ENCODE data around the gene DSTN. TPM values are rescaled to one million over a fixed set of nuclear protein-coding genes. Genes with fewer than 3 reads are reported as not detected.
"Not testable (repeated sequence)": the region's sequence is repeated elsewhere in the genome, so short reads cannot be mapped to it uniquely, and the experiment has no call there.

The DSTN gene
- total RNA-seq, 1 experiment from 2014 or later, result 110 TPM

DNA sequence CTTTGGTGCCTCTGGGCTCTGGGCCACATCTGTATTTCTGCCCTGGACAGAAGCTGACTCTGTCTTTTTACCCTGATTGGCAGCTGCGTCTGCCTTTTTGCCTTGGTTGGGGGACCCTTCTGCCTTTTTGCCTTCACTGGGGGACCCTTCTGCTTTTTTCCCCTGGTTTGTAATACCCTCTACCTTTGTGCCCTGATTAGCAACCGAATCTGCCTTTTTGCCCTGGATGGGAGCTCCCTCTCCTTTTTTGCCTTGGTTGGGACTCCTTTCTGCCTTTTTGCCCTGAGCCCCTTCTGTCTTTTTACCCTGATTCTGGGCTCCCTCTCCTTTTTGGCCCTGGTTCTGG is 88.7 kb downstream of the DSTN start:
- no TSS peak for BruUV-seq (replicated peaks)
- intact Hi-C loops (cut with micrococcal nuclease; ENCODE audit: unreplicated experiment), result loop anchor here (10.0 kb wide), 1 partner anchor 246 kb away; no protein-coding TSS in a partner anchor
- Mint-ChIP-seq H3K36me3 (ENCODE audit: insufficient read depth, unreplicated experiment) (peaks cover 15% of the 10 kb centered on the region), H3K27ac (ENCODE audit: unreplicated experiment) (no peak overlapping the region), H3K27me3 (ENCODE audit: unreplicated experiment) (no peaks in the 10 kb centered on the region), H3K4me1 (ENCODE audit: low read depth, unreplicated experiment) (no peaks in the 10 kb centered on the region), H3K9me3 (ENCODE audit: low read depth, unreplicated experiment) (no peaks in the 10 kb centered on the region), H3K4me3 (ENCODE audit: low read depth, unreplicated experiment) (no peak overlapping the region)
- DNase-seq, result no peak
- CTCF ChIA-PET, result no interaction called here
- TF ChIP-seq, protein P1, sequence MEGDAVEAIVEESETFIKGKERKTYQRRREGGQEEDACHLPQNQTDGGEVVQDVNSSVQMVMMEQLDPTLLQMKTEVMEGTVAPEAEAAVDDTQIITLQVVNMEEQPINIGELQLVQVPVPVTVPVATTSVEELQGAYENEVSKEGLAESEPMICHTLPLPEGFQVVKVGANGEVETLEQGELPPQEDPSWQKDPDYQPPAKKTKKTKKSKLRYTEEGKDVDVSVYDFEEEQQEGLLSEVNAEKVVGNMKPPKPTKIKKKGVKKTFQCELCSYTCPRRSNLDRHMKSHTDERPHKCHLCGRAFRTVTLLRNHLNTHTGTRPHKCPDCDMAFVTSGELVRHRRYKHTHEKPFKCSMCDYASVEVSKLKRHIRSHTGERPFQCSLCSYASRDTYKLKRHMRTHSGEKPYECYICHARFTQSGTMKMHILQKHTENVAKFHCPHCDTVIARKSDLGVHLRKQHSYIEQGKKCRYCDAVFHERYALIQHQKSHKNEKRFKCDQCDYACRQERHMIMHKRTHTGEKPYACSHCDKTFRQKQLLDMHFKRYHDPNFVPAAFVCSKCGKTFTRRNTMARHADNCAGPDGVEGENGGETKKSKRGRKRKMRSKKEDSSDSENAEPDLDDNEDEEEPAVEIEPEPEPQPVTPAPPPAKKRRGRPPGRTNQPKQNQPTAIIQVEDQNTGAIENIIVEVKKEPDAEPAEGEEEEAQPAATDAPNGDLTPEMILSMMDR (IDR thresholded peaks at IDR 0.05; ENCODE audit: unreplicated experiment), result no peak

DNA sequence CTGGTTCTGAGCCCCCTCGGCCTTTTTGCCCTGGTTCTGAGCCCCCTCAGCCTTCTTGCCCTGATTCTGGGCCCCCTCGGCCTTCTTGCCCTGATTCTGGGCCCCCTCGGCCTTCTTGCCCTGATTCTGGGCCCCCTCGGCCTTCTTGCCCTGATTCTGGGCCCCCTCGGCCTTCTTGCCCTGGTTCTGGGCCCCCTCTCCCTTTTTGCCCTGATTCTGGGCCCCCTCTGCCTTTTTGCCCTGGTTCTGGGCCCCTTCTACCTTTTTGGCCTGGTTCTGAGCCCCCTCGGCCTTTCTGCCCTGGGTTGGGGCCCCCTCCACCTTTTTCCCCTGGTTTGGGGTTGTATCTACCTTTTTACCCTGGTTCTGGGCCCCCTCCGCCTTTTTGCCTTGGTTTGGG is 89.5 kb downstream of the DSTN start:
- H3K4me3 Mint-ChIP-seq (ENCODE audit: low read depth, unreplicated experiment); CTCF ChIA-PET; BruUV-seq (replicated peaks); H3K27me3 Mint-ChIP-seq (ENCODE audit: unreplicated experiment); H3K27ac Mint-ChIP-seq (ENCODE audit: unreplicated experiment); H3K9me3 Mint-ChIP-seq (ENCODE audit: low read depth, unreplicated experiment); DNase-seq; H3K4me1 Mint-ChIP-seq (ENCODE audit: low read depth, unreplicated experiment): not testable (repeated sequence)
- intact Hi-C loops (cut with micrococcal nuclease; ENCODE audit: unreplicated experiment), result loop anchor here (10.0 kb wide), 1 partner anchor 245 kb away; no protein-coding TSS in a partner anchor
- peaks cover 15% of the 10 kb centered on the region for H3K36me3 Mint-ChIP-seq (ENCODE audit: insufficient read depth, unreplicated experiment)

Other genes with a start within 250 kb of the DSTN start
- 0.81 and 0.94 TPM in 2 replicates for gene BFSP1, start 38.7 kb upstream of the DSTN start, total RNA-seq (2022)
- gene RRBP1, start 112.2 kb downstream of the DSTN start, total RNA-seq (2022), result 45.3 and 56.8 TPM in 2 replicates
- not detected in 2 replicates for gene BANF2, start 129.9 kb downstream of the DSTN start, total RNA-seq (2022)